Immature natural killer cell (primary cell): ENCODE results near the gene ACTR5. TPM values are rescaled to one million over a fixed set of nuclear protein-coding genes. Genes with fewer than 3 reads are reported as not detected.
A peak's percentile ranks its signal among the peaks of the same experiment; 100 is the strongest.

Experiments
- DNase-seq, 3 donors: peaks; one replicate each; pipeline ENCODE4 v3.0.0; 2022; ENCODE audit warnings: mixed read lengths in 1 of 3
- H3K27ac Mint-ChIP-seq, 6 donors: one replicate each; pipeline ENCODE4 v1.8.0; 2020; ENCODE audit warnings: mixed read lengths in 6 of 6, mild to moderate bottlenecking in 5 of 6, inconsistent platforms in 4 of 6, moderate library complexity in 3 of 6
- H3K27me3 Mint-ChIP-seq, 3 donors: one replicate each; pipeline ENCODE4 v1.8.0; 2020 to 2021; ENCODE audit warnings: low read depth in 3 of 3, mild to moderate bottlenecking in 3 of 3, mixed read lengths in 3 of 3, moderate library complexity in 3 of 3, inconsistent platforms in 1 of 3
- H3K36me3 Mint-ChIP-seq, 3 donors: one replicate each; pipeline ENCODE4 v1.8.0; 2020; ENCODE audit warnings: mixed read lengths in 3 of 3, inconsistent platforms in 2 of 3, mild to moderate bottlenecking in 2 of 3
- H3K4me1 Mint-ChIP-seq, 2 donors: one replicate each; pipeline ENCODE4 v1.8.0; 2020; ENCODE audit warnings: inconsistent platforms in 2 of 2, mild to moderate bottlenecking in 2 of 2, mixed read lengths in 2 of 2, moderate library complexity in 1 of 2
- H3K4me3 Mint-ChIP-seq, 5 donors: one replicate each; pipeline ENCODE4 v1.8.0; 2020; ENCODE audit warnings: mild to moderate bottlenecking in 5 of 5, mixed read lengths in 5 of 5, inconsistent platforms in 3 of 5, moderate library complexity in 3 of 5
- H3K9me3 Mint-ChIP-seq, 6 donors: one replicate each; pipeline ENCODE4 v1.8.0; 2020; ENCODE audit warnings: mild to moderate bottlenecking in 6 of 6, mixed read lengths in 6 of 6, inconsistent platforms in 4 of 6, moderate library complexity in 3 of 6
- polyA plus RNA-seq, 3 donors: library from polyadenylated mRNA; unstranded; fragments of 300-500 nt; fragmentation: Illumina TruSeq; gene quantifications; one replicate each; pipeline ENCODE4 v1.2.3, GENCODE V29; 2021

Gene ACTR5
- polyA plus RNA-seq, 3 donors from 2014 or later: 8.0 to 11.1 (median 8.7) TPM

DNA sequence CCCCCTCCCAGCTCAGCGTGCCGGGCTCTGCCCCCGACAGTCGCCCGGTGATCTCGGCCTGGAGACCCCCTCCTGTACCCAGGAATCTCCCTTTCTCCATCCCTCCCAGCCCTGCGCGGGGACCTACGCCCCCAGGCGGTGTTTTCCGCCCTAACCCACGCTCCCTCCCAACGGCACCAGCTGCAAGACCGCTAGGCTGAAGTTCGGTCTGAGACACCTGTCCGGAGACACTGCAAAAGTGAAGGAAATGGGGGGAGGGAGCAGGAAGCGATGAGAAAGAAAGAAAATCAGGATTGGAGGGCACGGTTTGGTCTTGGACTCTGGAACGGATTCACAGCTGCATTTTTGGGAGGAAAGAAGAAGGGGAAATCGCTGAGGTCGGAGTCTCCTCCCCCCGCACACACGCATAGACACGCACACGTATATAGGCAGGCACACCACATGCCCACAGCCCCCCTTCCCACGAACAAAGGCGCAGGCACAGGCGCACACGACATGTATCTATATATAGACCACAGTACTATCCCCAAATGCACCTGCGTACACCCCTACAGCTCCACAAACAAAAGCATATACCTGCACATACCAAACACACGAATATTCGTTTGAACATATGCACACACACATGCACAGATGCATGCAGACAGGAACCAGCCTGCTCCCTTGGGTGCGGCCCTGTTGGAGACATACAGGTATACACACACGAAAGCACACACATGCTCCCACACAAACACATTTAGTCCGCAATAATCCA, 22.9 kb upstream of the ACTR5 start:
- H3K27ac Mint-ChIP-seq: peak overlapping the region in 1 of 6 donors; percentile 27
- peak overlapping the region in 3 of 5 donors; percentile 2 to 47 (median 34) for H3K4me3 Mint-ChIP-seq
- H3K27me3 Mint-ChIP-seq: peaks cover 57 to 76% (median 75%) of the 10 kb centered on the region in 3 donors
- peaks cover 0 to 5% (median 1%) of the 10 kb centered on the region in 6 donors for H3K9me3 Mint-ChIP-seq
- H3K36me3 Mint-ChIP-seq: peaks cover 0 to 3% (median 0%) of the 10 kb centered on the region in 3 donors
- DNase-seq: no peak
- H3K4me1 Mint-ChIP-seq: peaks cover 41 to 48% of the 10 kb centered on the region in 2 donors

DNA sequence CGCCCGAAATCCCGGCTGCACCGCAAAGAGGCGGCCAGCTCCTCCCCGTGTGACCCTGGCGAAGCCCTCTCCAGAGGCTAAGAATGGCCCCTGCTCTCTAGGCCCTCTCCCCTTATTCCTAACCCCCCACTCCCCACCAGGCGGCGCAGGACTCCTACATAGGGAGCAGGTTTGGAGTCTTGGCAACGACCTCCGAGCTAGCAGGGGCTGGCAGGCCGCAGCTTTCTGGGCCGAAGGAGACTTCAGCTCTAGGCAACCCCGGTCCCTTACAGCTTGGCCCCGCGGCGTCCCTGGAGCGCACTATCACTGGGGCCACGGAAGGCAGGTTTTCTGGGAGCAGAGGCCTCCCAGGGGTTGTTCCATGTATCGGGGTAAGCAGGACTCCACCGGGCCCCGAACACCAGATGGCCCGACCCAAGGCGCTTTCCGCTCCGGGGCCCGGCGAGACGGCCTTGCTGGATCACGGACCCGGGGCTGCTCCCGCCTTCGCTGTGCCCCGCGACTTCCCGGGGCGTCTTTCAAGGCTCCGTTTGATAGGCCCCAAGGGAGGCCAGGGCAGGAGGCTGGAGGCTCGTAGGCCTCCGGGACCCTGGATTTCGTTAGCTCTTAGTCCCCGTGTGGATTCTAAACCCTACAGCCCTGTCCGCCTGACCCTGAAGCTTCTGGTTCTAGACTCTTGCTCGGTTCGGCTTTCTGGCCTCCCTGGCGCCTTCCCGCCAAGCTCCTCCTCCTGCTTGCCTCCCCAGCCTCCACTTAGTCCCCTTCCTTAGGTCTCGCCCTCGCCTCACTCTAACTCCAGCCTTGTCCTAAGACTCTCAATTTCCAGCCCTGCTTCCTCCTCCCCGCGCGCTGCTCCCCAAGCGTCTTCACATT, 22.1 kb upstream of the ACTR5 start:
- DNase-seq: peak in 2 of 3 donors; percentile 17 to 46
- H3K36me3 Mint-ChIP-seq: peaks cover 0 to 3% (median 0%) of the 10 kb centered on the region in 3 donors
- H3K27ac Mint-ChIP-seq: peak overlapping the region in 1 of 6 donors; percentile 78
- H3K9me3 Mint-ChIP-seq: peaks cover 0 to 3% (median 1%) of the 10 kb centered on the region in 6 donors
- peaks cover 49 to 57% of the 10 kb centered on the region in 2 donors for H3K4me1 Mint-ChIP-seq
- H3K27me3 Mint-ChIP-seq: peaks cover 64 to 80% (median 77%) of the 10 kb centered on the region in 3 donors
- peak overlapping the region in 3 of 5 donors; percentile 34 to 78 (median 41) for H3K4me3 Mint-ChIP-seq

DNA sequence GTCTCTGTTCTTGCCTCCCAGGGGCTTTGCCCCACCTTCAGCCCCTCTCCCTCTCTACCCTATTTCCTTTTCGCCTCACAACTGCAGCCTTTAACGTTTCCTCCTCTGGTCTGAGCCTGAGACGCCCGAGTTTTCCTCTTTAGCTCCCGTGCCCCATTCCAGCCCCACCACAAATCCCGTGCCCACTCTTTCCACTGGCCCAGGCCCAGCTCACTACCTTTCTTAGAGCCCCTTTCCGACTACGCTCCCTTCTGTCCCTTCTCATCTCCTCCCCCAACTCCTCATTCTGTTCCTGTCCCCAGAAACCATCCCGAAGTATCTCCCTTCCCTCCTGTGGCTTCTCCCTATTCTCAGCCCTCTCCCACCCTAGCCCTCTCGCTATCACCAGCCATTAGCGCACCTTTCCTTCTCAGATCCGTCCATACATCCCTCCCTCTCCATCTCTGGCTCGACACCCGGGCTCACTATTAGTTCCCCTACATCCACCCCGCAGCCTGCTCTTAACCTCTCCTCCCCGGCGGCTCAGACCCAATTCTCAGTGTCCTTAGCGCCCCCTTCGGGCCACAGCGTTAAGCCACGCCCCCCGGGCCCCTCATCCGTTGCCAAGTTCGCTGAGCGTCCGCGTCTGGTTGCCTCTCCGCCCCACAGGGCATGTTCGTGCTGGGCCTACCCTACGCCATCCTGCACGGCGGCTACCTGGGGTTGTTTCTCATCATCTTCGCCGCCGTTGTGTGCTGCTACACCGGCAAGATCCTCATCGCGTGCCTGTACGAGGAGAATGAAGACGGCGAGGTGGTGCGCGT, 21.3 kb upstream of the ACTR5 start:
- peak; percentile 40 to 56 (median 43) for DNase-seq
- Mint-ChIP-seq H3K36me3 (peaks cover 0 to 3% (median 0%) of the 10 kb centered on the region in 3 donors), H3K4me3 (peak overlapping the region; percentile 41 to 78 (median 50)), H3K4me1 (peaks cover 57 to 62% of the 10 kb centered on the region in 2 donors), H3K27ac (peak overlapping the region in 4 of 6 donors; percentile 0 to 78 (median 28)), H3K9me3 (peaks cover 0 to 3% (median under 1%) of the 10 kb centered on the region in 6 donors), H3K27me3 (peaks cover 62 to 84% (median 78%) of the 10 kb centered on the region in 3 donors)

DNA sequence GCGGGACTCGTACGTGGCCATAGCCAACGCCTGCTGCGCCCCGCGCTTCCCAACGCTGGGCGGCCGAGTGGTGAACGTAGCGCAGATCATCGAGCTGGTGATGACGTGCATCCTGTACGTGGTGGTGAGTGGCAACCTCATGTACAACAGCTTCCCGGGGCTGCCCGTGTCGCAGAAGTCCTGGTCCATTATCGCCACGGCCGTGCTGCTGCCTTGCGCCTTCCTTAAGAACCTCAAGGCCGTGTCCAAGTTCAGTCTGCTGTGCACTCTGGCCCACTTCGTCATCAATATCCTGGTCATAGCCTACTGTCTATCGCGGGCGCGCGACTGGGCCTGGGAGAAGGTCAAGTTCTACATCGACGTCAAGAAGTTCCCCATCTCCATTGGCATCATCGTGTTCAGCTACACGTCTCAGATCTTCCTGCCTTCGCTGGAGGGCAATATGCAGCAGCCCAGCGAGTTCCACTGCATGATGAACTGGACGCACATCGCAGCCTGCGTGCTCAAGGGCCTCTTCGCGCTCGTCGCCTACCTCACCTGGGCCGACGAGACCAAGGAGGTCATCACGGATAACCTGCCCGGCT, 20.6 kb upstream of the ACTR5 start:
- peaks cover 57 to 62% of the 10 kb centered on the region in 2 donors for H3K4me1 Mint-ChIP-seq
- peak overlapping the region in 4 of 6 donors; percentile 0 to 78 (median 45) for H3K27ac Mint-ChIP-seq
- peaks cover 0 to 3% (median under 1%) of the 10 kb centered on the region in 6 donors for H3K9me3 Mint-ChIP-seq
- peak overlapping the region; percentile 46 to 78 (median 50) for H3K4me3 Mint-ChIP-seq
- peaks cover 0 to 3% (median 0%) of the 10 kb centered on the region in 3 donors for H3K36me3 Mint-ChIP-seq
- peak in 1 of 3 donors; percentile 31 for DNase-seq
- peaks cover 59 to 80% (median 74%) of the 10 kb centered on the region in 3 donors for H3K27me3 Mint-ChIP-seq

DNA sequence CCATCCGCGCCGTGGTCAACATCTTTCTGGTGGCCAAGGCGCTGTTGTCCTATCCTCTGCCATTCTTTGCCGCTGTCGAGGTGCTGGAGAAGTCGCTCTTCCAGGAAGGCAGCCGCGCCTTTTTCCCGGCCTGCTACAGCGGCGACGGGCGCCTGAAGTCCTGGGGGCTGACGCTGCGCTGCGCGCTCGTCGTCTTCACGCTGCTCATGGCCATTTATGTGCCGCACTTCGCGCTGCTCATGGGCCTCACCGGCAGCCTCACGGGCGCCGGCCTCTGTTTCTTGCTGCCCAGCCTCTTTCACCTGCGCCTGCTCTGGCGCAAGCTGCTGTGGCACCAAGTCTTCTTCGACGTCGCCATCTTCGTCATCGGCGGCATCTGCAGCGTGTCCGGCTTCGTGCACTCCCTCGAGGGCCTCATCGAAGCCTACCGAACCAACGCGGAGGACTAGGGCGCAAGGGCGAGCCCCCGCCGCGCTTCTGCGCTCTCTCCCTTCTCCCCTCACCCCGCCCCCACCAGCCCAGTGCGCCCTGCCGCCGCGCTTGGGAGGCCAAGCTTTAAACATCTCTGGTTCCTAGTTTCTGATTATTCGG, 20.0 kb upstream of the ACTR5 start:
- peak overlapping the region in 2 of 6 donors; percentile 60 to 78 for H3K27ac Mint-ChIP-seq
- H3K4me1 Mint-ChIP-seq: peaks cover 57 to 61% of the 10 kb centered on the region in 2 donors
- H3K4me3 Mint-ChIP-seq: peak overlapping the region in 4 of 5 donors; percentile 49 to 78 (median 51)
- H3K27me3 Mint-ChIP-seq: peaks cover 60 to 77% (median 71%) of the 10 kb centered on the region in 3 donors
- H3K9me3 Mint-ChIP-seq: peaks cover 0 to 3% (median under 1%) of the 10 kb centered on the region in 6 donors
- peaks cover 0 to 3% (median 0%) of the 10 kb centered on the region in 3 donors for H3K36me3 Mint-ChIP-seq
- DNase-seq: no peak

DNA sequence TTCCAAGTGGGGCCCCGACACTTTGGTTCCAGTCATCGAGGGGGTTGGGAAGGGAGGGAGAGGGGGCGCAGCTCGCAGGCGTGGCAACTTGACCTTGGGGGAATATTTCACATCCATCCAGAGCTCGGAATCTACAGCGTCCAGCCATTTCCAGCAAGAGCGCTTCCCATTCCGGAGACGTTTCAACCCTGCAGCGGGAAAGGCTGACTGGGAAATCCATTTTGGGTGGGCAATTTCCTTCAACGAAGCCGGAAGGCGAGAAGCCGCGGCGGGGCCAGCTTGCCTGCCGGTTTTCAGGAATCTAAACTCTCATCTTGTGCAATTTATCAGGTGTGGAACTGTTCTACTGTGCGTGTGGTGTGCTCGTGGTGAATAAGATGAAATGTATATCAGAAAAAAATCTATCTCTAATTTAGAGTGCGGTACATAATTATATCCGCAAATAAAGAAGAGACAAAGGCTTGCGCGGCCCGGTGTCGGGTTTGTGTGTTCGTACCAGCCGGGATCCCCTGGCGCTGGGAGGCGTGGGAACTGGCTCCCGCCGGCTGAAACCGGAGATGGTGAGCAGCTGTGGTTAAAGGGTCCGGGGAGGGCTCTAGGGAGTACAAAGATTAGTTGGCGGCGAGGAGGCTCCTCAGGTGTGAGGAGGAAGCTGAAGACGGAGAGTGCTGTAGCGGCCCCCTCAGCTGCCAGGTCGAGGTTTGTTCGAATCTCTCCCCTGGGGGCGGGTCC, 19.2 kb upstream of the ACTR5 start:
- H3K36me3 Mint-ChIP-seq: peaks cover 0 to 3% (median 0%) of the 10 kb centered on the region in 3 donors
- H3K9me3 Mint-ChIP-seq: peaks cover 0 to 3% (median under 1%) of the 10 kb centered on the region in 6 donors
- peaks cover 60 to 75% (median 74%) of the 10 kb centered on the region in 3 donors for H3K27me3 Mint-ChIP-seq
- no peak for DNase-seq
- H3K4me3 Mint-ChIP-seq: peak overlapping the region; percentile 0 to 67 (median 4)
- H3K4me1 Mint-ChIP-seq: peaks cover 57 to 61% of the 10 kb centered on the region in 2 donors
- peak overlapping the region in 3 of 6 donors; percentile 6 to 66 (median 58) for H3K27ac Mint-ChIP-seq

DNA sequence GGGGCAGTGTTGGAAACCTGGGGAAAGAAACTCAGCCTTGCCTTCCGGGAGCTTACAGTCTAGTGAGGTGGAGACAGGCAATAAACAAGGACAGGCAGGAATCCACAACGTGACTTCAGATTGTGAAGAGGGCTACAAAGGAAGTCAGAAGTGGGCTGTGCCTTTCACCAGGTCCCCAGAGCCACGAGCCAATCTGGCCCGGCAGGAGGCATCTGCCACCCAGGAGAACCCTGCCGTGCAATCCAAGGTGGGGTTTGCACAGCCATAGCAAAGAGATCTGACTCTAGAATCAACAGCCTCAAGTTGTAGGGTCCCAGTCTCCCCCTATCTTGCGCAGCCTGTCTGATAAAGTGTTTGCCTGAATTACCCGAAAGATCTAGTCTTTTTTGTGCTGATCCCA, 18.5 kb upstream of the ACTR5 start:
- Mint-ChIP-seq H3K27ac (peak overlapping the region in 3 of 6 donors; percentile 14 to 66 (median 28)), H3K36me3 (peaks cover 0 to 3% (median 0%) of the 10 kb centered on the region in 3 donors), H3K9me3 (peaks cover 0 to 3% (median under 1%) of the 10 kb centered on the region in 6 donors), H3K27me3 (peaks cover 60 to 78% (median 73%) of the 10 kb centered on the region in 3 donors), H3K4me3 (peak overlapping the region; percentile 43 to 71 (median 45)), H3K4me1 (peaks cover 57 to 61% of the 10 kb centered on the region in 2 donors)
- no peak for DNase-seq

DNA sequence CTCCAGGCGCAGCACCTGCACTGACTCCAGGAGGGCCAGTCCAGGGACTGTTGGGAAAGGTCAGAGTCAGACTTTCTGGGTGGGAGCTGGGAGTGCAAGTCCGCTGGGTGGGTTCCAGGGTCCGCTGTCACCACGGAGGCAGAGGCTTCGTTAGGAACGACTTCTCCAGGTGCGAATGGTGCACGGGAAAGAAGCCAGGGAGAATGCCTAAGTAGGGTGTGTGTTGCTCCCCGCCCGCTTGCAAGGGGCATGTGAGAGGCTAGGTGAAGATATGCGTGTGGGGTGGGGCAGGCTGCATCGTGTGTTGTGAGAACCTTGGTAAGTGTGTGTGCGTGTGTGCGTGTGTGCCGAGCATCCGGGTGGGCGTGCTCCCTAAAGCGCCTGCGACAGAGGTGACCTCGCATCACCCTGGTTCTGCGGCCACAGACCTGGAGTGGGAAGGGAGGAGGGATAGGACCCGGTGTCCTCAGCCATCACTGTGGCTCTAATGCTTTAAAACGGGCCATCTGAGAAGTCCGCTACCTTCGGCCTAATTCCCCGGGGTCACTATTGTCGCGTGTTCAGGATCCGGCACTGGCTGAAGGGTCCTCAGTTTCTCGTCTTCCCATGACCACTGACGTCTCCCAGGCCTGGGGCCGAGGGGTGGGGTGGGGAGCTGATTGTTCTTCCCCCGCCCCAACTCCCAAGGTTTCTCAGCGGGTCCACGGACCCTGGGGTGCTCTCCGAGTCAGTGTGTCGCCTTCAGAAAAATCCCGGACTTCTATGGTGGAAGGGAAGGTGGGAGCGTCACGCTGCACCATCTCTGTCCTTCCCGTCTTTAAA, 17.9 kb upstream of the ACTR5 start:
- H3K9me3 Mint-ChIP-seq: peaks cover 0 to 3% (median under 1%) of the 10 kb centered on the region in 6 donors
- DNase-seq: no peak
- peak overlapping the region in 5 of 6 donors; percentile 7 to 66 (median 28) for H3K27ac Mint-ChIP-seq
- peaks cover 0 to 3% (median 0%) of the 10 kb centered on the region in 3 donors for H3K36me3 Mint-ChIP-seq
- H3K27me3 Mint-ChIP-seq: peaks cover 56 to 77% (median 71%) of the 10 kb centered on the region in 3 donors
- H3K4me1 Mint-ChIP-seq: peaks cover 55 to 58% of the 10 kb centered on the region in 2 donors
- H3K4me3 Mint-ChIP-seq: peak overlapping the region; percentile 61 to 80 (median 76)

DNA sequence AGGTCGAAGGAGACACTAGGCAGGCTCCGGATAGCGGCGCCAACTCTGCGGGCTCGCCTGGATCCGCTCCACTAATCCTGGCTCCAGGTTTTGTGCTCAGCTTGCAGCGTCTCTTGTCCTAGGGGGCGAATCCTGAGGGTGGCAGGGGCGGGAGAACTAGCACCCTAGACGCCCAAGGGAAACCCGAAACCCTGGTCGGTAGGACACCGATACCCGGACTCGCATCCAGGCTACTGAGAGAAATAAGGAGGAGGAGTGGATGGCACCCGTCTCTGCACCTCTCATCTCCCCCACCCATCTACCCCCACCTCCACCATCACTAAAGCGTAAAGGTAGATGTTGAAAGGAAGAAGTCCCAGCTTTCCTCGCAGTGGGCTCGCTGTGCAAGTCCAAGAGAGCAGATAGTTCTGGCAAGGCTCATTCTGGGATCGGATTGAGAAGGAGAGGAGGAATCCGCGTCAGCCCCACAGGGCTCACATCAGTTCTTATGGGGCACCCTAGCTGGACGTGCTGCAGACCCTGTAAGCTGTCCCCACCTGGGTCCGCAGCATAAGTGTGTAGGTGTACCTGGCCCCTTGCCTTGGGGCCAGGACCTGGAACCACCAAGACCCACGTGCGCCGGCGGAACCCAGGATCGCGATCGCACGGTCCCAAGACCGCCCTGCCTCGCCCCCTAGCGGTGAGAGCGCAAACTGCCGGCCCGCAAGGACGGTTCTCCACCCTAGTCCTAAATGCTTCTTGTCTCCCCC, 17.1 kb upstream of the ACTR5 start:
- Mint-ChIP-seq H3K4me3 (peak overlapping the region; percentile 61 to 80 (median 76)), H3K27me3 (peaks cover 50 to 77% (median 68%) of the 10 kb centered on the region in 3 donors), H3K9me3 (peaks cover 0 to 3% (median under 1%) of the 10 kb centered on the region in 6 donors), H3K36me3 (peaks cover 0 to 3% (median 0%) of the 10 kb centered on the region in 3 donors), H3K4me1 (peaks cover 50 to 52% of the 10 kb centered on the region in 2 donors), H3K27ac (peak overlapping the region in 3 of 6 donors; percentile 7 to 66 (median 25))
- DNase-seq: peak; percentile 64 to 68 (median 66)

DNA sequence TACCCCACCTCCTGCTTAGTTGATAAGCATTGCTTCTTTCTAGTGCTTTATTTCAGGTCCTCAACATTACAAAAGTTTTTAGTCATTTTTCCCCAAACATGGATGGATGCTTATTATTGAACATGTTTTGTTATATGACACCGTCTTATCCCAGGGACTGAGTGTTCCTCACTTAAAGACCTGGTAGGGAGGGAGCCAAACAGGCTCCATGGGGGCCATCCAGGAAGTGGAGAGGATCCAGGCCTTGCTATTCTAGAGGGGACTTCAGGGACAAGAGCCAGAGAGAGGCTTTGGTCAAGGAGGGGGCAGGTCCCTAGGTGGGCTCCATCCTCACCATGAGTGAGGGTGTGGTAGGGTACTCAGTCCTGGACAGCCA, 16.5 kb upstream of the ACTR5 start:
- H3K27me3 Mint-ChIP-seq: peaks cover 48 to 77% (median 64%) of the 10 kb centered on the region in 3 donors
- H3K36me3 Mint-ChIP-seq: peaks cover 0 to 3% (median 0%) of the 10 kb centered on the region in 3 donors
- H3K4me3 Mint-ChIP-seq: peak overlapping the region in 3 of 5 donors; percentile 61 to 80 (median 76)
- peaks cover 45 to 49% of the 10 kb centered on the region in 2 donors for H3K4me1 Mint-ChIP-seq
- peaks cover 0 to 3% (median under 1%) of the 10 kb centered on the region in 6 donors for H3K9me3 Mint-ChIP-seq
- no peak overlapping the region for H3K27ac Mint-ChIP-seq
- no peak for DNase-seq
